HepG2 (cell line): ENCODE data around the gene LRRC51. TPM values are rescaled to one million over a fixed set of nuclear protein-coding genes. Genes with fewer than 3 reads are reported as not detected.
A peak's percentile ranks its signal among the peaks of the same experiment; 100 is the strongest.

ENCODE experiments used
- BHLHE40 ChIP-seq: IDR thresholded peaks from 2 replicates; pipeline ENCODE4 v1.6.1; 2011; ENCODE audit warnings: low read length, improper control_type of control experiment
- CBX1 ChIP-seq: IDR thresholded peaks from one replicate; pipeline ENCODE4 v1.6.1; 2016; ENCODE audit warnings: antibody characterized with exemption, low read depth
- CEBPG ChIP-seq: IDR thresholded peaks from 2 replicates; pipeline ENCODE4 v1.6.1; 2016
- CHCHD3 ChIP-seq: sonication (generic); formaldehyde crosslinking; IDR thresholded peaks from 2 replicates; pipeline ENCODE4 v1.8.0; 2022; ENCODE audit warnings: mild to moderate bottlenecking, missing genetic modification reagents, moderate library complexity
- HNF4G ChIP-seq, 2 experiments: sonication (generic) in 1 of 2; formaldehyde crosslinking in 1 of 2; IDR thresholded peaks; 2 replicates each; pipeline versions ENCODE4 v1.4.0 to v1.6.1; 2011 to 2020; ENCODE audit warnings: borderline replicate concordance in 2 of 2, low read depth in 2 of 2, mild to moderate bottlenecking in 2 of 2, low read length in 1 of 2, missing genetic modification reagents in 1 of 2, moderate library complexity in 1 of 2
- HNRNPL ChIP-seq: fragments of 200-400 bp; formaldehyde crosslinking; IDR thresholded peaks from 2 replicates; pipeline ENCODE4 v1.6.1; 2017; ENCODE audit warnings: mild to moderate bottlenecking, low read depth, low read length
- HOXA3 ChIP-seq: sonication (generic); formaldehyde crosslinking; IDR thresholded peaks from 2 replicates; pipeline ENCODE4 v1.5.0; 2020; ENCODE audit warnings: missing genetic modification reagents
- IKZF1 ChIP-seq: fragments of 450-650 bp; IDR thresholded peaks from 2 replicates; pipeline ENCODE4 v1.7.1; 2016
- KLF15 ChIP-seq: sonication (generic); formaldehyde crosslinking; IDR thresholded peaks from 2 replicates; pipeline ENCODE4 v1.8.1; 2023; ENCODE audit warnings: borderline replicate concordance, mild to moderate bottlenecking, inconsistent platforms, missing genetic modification reagents, mixed read lengths
- MBD4 ChIP-seq: IDR thresholded peaks from 2 replicates; pipeline ENCODE4 v1.6.1; 2012; ENCODE audit warnings: low read length, inconsistent platforms, borderline replicate concordance
- MEIS1 ChIP-seq: sonication (generic); formaldehyde crosslinking; IDR thresholded peaks from 2 replicates; pipeline ENCODE4 v1.9.0; 2021; ENCODE audit warnings: mild to moderate bottlenecking, missing genetic modification reagents, moderate library complexity, borderline replicate concordance
- NCOA2 ChIP-seq: sonication (generic); formaldehyde crosslinking; IDR thresholded peaks from 2 replicates; pipeline ENCODE4 v1.8.0; 2022; ENCODE audit warnings: inconsistent platforms
- NFYB ChIP-seq: sonication (generic); formaldehyde crosslinking; IDR thresholded peaks from 2 replicates; pipeline ENCODE4 v1.4.0; 2020; ENCODE audit warnings: missing genetic modification reagents
- NR2F6 ChIP-seq, 2 experiments: IDR thresholded peaks; 2 replicates each; pipeline ENCODE4 v1.6.1; 2016; ENCODE audit warnings: antibody characterized with exemption in 1 of 2, mild to moderate bottlenecking in 1 of 2
- RFXAP ChIP-seq: sonication (generic); formaldehyde crosslinking; IDR thresholded peaks from 2 replicates; pipeline ENCODE4 v1.4.0; 2020; ENCODE audit warnings: missing genetic modification reagents, borderline replicate concordance
- XRCC5 ChIP-seq: fragments of 200-400 bp; formaldehyde crosslinking; optimal IDR thresholded peaks from 2 replicates; pipeline ENCODE3; 2017; ENCODE audit warnings: mild to moderate bottlenecking, low read length
- ZBTB38 ChIP-seq: sonication (generic); formaldehyde crosslinking; IDR thresholded peaks from 2 replicates; pipeline ENCODE4 v1.5.1; 2020; ENCODE audit warnings: mild to moderate bottlenecking, missing genetic modification reagents
- ZNF530 ChIP-seq: sonication (generic); formaldehyde crosslinking; IDR thresholded peaks from 2 replicates; pipeline ENCODE4 v1.5.0; 2020; ENCODE audit warnings: low read depth, mild to moderate bottlenecking, missing genetic modification reagents
- ZNF564 ChIP-seq: sonication (generic); formaldehyde crosslinking; IDR thresholded peaks from 2 replicates; pipeline ENCODE4 v1.8.1; 2023; ENCODE audit warnings: mild to moderate bottlenecking, missing genetic modification reagents
- ZNF572 ChIP-seq: sonication (generic); formaldehyde crosslinking; IDR thresholded peaks from 2 replicates; pipeline ENCODE4 v1.5.1; 2020; ENCODE audit warnings: mild to moderate bottlenecking, missing genetic modification reagents
- ZNF615 ChIP-seq: sonication (generic); formaldehyde crosslinking; IDR thresholded peaks from 2 replicates; pipeline ENCODE4 v1.5.0; 2020; ENCODE audit warnings: mild to moderate bottlenecking, missing genetic modification reagents, borderline replicate concordance
- polyA plus RNA-seq, 8 experiments: library from polyadenylated mRNA; depleted of rRNA in 3 of 8; stranded (reverse) in 7 of 8; unstranded in 1 of 8; fragments of >200 nt; fragmentation: Illumina TruSeq in 4 of 8; extraction: Trizol in 4 of 8; gene quantifications; 2 replicates each; pipeline versions ENCODE4 v1.2.1 to v1.2.3, GENCODE V29; 2011 to 2016; ENCODE audit warnings: low read depth in 4 of 8, missing spikeins in 1 of 8, mixed read lengths in 1 of 8; ENCODE audit not compliant: insufficient read depth in 1 of 8
- total RNA-seq, 5 experiments: library from RNA; depleted of rRNA; stranded (reverse); fragments of >200 nt; fragmentation: Illumina TruSeq; extraction: Trizol; gene quantifications; 2 replicates each; pipeline ENCODE4 v1.2.3, GENCODE V29; 2016; ENCODE audit warnings: low read depth in 1 of 5
- TF ChIP-seq, protein P1 (sequence below): IDR thresholded peaks from 2 replicates; pipeline ENCODE4 v1.6.1; 2016; ENCODE audit warnings: mild to moderate bottlenecking, missing biosample characterization, missing genetic modification reagents
- TF ChIP-seq, protein P2 (sequence below): sonication (generic); formaldehyde crosslinking; IDR thresholded peaks from 2 replicates; pipeline ENCODE4 v1.4.0; 2020; ENCODE audit warnings: low read depth, mild to moderate bottlenecking, missing genetic modification reagents
- TF ChIP-seq, protein P3 (sequence below): sonication (generic); formaldehyde crosslinking; IDR thresholded peaks from 2 replicates; pipeline ENCODE4; 2020; ENCODE audit warnings: missing genetic modification reagents, mild to moderate bottlenecking, borderline replicate concordance
- TF ChIP-seq, protein P4 (sequence below): sonication (generic); IDR thresholded peaks from 2 replicates; pipeline ENCODE4 v1.6.1; 2016; ENCODE audit warnings: low read depth, borderline replicate concordance

LRRC51 gene
- total and polyA plus RNA-seq, 2 of the 13 experiments (the other 11 are each of a cell fraction or from before 2014, with no cell fraction given) = 5.3 to 6.0 TPM

DNA sequence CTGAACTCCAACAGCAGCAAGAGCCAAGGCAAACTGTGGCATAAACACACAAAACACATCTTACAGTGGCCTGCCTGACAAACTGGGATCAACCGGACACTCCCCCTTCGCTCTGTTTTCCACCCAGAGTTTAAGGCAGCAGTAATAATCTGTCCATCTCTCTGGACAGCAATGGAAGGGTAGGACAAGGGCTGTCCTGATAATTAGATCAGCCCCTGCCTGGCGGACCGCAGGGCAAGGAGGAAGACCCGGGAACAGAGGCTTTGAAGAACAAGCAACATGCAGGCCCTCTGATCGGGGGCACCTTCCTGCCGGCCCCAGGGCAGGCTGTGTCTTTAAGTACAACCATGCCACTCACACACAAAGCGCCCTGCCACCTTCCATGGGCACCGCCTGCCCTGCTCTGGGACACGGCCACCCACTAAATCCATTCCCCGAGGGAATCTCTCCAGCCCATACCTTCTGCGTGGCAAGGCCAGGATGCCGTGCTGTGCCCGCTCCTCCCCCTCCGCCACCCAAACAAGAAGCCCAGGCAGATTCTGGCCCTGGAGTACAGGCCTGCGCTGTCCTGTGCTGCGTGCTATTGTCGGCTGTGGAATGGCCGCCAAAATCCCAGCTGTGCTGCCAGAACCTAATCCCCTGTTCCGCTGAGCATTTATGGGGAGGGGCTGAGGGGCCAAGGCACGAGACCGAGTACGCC, 39.1 kb upstream of the LRRC51 start (continued):
- TF ChIP-seq ZNF572 (CRISPR knock-in tag) = no peak
- TF ChIP-seq CBX1 = no peak
- TF ChIP-seq BHLHE40 = no peak
- peak; percentile 56; the same call in 1 of the 2 replicates for TF ChIP-seq KLF15 (CRISPR knock-in tag)
- TF ChIP-seq XRCC5 = no peak
- no peak for TF ChIP-seq ZNF564 (CRISPR knock-in tag)
- TF ChIP-seq HNRNPL = peak; percentile 97
- peak; percentile 15; the same call in 1 of the 2 replicates for TF ChIP-seq ZBTB38 (CRISPR knock-in tag)
- no peak for TF ChIP-seq ZNF615 (CRISPR knock-in tag)
- no peak for TF ChIP-seq ZNF530 (CRISPR knock-in tag)
- TF ChIP-seq, protein P1, sequence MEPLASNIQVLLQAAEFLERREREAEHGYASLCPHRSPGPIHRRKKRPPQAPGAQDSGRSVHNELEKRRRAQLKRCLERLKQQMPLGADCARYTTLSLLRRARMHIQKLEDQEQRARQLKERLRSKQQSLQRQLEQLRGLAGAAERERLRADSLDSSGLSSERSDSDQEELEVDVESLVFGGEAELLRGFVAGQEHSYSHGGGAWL (CRISPR knock-in tag) = no peak
- TF ChIP-seq RFXAP = no peak
- no peak for TF ChIP-seq MBD4
- no peak for TF ChIP-seq NFYB (CRISPR knock-in tag)
- TF ChIP-seq MEIS1 (CRISPR knock-in tag) = no peak
- no peak for TF ChIP-seq NCOA2 (CRISPR knock-in tag)
- TF ChIP-seq HNF4G (IDR thresholded peaks at IDR 0.05; ENCODE audit: borderline replicate concordance, low read depth, low read length) = no peak
- no peak for TF ChIP-seq HNF4G (CRISPR knock-in tag; IDR thresholded peaks at IDR 0.05; ENCODE audit: borderline replicate concordance, low read depth)
- no peak for TF ChIP-seq CEBPG (CRISPR knock-in tag)
- TF ChIP-seq, protein P2, sequence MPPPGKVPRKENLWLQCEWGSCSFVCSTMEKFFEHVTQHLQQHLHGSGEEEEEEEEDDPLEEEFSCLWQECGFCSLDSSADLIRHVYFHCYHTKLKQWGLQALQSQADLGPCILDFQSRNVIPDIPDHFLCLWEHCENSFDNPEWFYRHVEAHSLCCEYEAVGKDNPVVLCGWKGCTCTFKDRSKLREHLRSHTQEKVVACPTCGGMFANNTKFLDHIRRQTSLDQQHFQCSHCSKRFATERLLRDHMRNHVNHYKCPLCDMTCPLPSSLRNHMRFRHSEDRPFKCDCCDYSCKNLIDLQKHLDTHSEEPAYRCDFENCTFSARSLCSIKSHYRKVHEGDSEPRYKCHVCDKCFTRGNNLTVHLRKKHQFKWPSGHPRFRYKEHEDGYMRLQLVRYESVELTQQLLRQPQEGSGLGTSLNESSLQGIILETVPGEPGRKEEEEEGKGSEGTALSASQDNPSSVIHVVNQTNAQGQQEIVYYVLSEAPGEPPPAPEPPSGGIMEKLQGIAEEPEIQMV (CRISPR knock-in tag) = no peak
- TF ChIP-seq, protein P3, sequence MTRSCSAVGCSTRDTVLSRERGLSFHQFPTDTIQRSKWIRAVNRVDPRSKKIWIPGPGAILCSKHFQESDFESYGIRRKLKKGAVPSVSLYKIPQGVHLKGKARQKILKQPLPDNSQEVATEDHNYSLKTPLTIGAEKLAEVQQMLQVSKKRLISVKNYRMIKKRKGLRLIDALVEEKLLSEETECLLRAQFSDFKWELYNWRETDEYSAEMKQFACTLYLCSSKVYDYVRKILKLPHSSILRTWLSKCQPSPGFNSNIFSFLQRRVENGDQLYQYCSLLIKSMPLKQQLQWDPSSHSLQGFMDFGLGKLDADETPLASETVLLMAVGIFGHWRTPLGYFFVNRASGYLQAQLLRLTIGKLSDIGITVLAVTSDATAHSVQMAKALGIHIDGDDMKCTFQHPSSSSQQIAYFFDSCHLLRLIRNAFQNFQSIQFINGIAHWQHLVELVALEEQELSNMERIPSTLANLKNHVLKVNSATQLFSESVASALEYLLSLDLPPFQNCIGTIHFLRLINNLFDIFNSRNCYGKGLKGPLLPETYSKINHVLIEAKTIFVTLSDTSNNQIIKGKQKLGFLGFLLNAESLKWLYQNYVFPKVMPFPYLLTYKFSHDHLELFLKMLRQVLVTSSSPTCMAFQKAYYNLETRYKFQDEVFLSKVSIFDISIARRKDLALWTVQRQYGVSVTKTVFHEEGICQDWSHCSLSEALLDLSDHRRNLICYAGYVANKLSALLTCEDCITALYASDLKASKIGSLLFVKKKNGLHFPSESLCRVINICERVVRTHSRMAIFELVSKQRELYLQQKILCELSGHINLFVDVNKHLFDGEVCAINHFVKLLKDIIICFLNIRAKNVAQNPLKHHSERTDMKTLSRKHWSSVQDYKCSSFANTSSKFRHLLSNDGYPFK (CRISPR knock-in tag) = no peak
- TF ChIP-seq NR2F6 (IDR thresholded peaks at IDR 0.05) = no peak
- no peak for TF ChIP-seq NR2F6 (CRISPR knock-in tag; IDR thresholded peaks at IDR 0.05)
- no peak; the same call in 1 of the 2 replicates for TF ChIP-seq HOXA3 (CRISPR knock-in tag)
- TF ChIP-seq CHCHD3 = no peak
- TF ChIP-seq IKZF1 = no peak
- TF ChIP-seq, protein P4, sequence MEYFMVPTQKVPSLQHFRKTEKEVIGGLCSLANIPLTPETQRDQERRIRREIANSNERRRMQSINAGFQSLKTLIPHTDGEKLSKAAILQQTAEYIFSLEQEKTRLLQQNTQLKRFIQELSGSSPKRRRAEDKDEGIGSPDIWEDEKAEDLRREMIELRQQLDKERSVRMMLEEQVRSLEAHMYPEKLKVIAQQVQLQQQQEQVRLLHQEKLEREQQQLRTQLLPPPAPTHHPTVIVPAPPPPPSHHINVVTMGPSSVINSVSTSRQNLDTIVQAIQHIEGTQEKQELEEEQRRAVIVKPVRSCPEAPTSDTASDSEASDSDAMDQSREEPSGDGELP = no peak
